CD4-positive, CD25-positive, alpha-beta regulatory T cell (primary cell): ENCODE measurements around the gene POLN. TPM values are rescaled to one million over a fixed set of nuclear protein-coding genes. Genes with fewer than 3 reads are reported as not detected.

Experiments
- ATAC-seq, 2 donors: fragments of 150-1000 bp; cut with Tn5 transposase; one replicate each; pipeline ENCODE4 v1.10.0; 2021; ENCODE audit warnings: low read depth in 2 of 2, moderate number of reproducible peaks in 2 of 2, moderate library complexity in 1 of 2
- DNase-seq, 3 donors: peaks; one replicate each; pipeline versions ENCODE4 v3.0.0 to v3.0.0-alpha.2; 2012 to 2022; ENCODE audit warnings: mixed read lengths in 1 of 3
- H3K27ac ChIP-seq: one replicate; pipeline ENCODE4 v1.7.0; 2013; ENCODE audit warnings: mild to moderate bottlenecking, low read length; ENCODE audit not compliant: insufficient read depth, poor library complexity, severe bottlenecking
- H3K27me3 ChIP-seq: one replicate; pipeline ENCODE4 v1.7.0; 2013; ENCODE audit warnings: low read length; ENCODE audit not compliant: control insufficient read depth, insufficient read depth
- H3K36me3 ChIP-seq: one replicate; pipeline ENCODE4 v1.7.0; 2013; ENCODE audit warnings: mild to moderate bottlenecking, low read length, moderate library complexity; ENCODE audit not compliant: control insufficient read depth, insufficient read depth
- H3K4me1 ChIP-seq: 2 replicates; pipeline ENCODE4 v1.7.0; 2013; ENCODE audit warnings: mild to moderate bottlenecking, low read length; ENCODE audit not compliant: insufficient read depth, control insufficient read depth, poor library complexity, severe bottlenecking
- H3K4me3 ChIP-seq: one replicate; pipeline ENCODE4 v1.7.0; 2013; ENCODE audit warnings: low read depth, mild to moderate bottlenecking, low read length, moderate library complexity
- H3K9me3 ChIP-seq, 2 experiments: 1 replicate in 1 of 2; 2 replicates in 1 of 2; pipeline ENCODE4 v1.7.0; 2013; ENCODE audit warnings: low read length in 2 of 2, mild to moderate bottlenecking in 1 of 2, moderate library complexity in 1 of 2; ENCODE audit not compliant: control insufficient read depth in 2 of 2
- H3K27ac Mint-ChIP-seq, 3 donors: one replicate each; pipeline ENCODE4 v1.8.0; 2020 to 2022; ENCODE audit warnings: mild to moderate bottlenecking in 3 of 3, mixed read lengths in 3 of 3, moderate library complexity in 2 of 3
- H3K27me3 Mint-ChIP-seq: one replicate; pipeline ENCODE4 v1.8.0; 2022; ENCODE audit warnings: mild to moderate bottlenecking, mixed read lengths
- H3K36me3 Mint-ChIP-seq: one replicate; pipeline ENCODE4 v1.8.0; 2020; ENCODE audit warnings: mixed read lengths
- H3K4me1 Mint-ChIP-seq, 4 donors: one replicate each; pipeline ENCODE4 v1.8.0; 2020 to 2022; ENCODE audit warnings: mixed read lengths in 4 of 4, mild to moderate bottlenecking in 1 of 4
- H3K4me3 Mint-ChIP-seq, 4 donors: one replicate each; pipeline ENCODE4 v1.8.0; 2020 to 2022; ENCODE audit warnings: mild to moderate bottlenecking in 4 of 4, mixed read lengths in 4 of 4, moderate library complexity in 3 of 4
- H3K9me3 Mint-ChIP-seq, 7 donors: one replicate each; pipeline ENCODE4 v1.8.0; 2020 to 2022; ENCODE audit warnings: mixed read lengths in 7 of 7, mild to moderate bottlenecking in 3 of 7, moderate library complexity in 2 of 7
- polyA plus RNA-seq, 4 donors: library from polyadenylated mRNA; unstranded; fragments of 300-500 nt; fragmentation: Illumina TruSeq; gene quantifications; one replicate each; pipeline ENCODE4 v1.2.3, GENCODE V29; 2021
- total RNA-seq: library from RNA; stranded (reverse); gene quantifications from one replicate; pipeline ENCODE4 v1.2.3, GENCODE V29; 2022

POLN gene
- total and polyA plus RNA-seq, 5 donors from 2014 or later: 0.46 to 4.9 (median 0.94) TPM

- peak overlapping the region in 1 of 3 donors; percentile 48 for H3K27ac Mint-ChIP-seq
- Histone ChIP-seq H3K9me3 (no peaks in the 10 kb centered on the region), H3K4me3 (no peak overlapping the region), H3K27me3 (no peaks in the 10 kb centered on the region), H3K4me1 (peaks cover 7% of the 10 kb centered on the region), H3K36me3 (no peaks in the 10 kb centered on the region), H3K27ac (no peak overlapping the region)
- H3K9me3 Mint-ChIP-seq: no peaks in the 10 kb centered on the region
- no peaks in the 10 kb centered on the region for H3K27me3 Mint-ChIP-seq
- H3K4me3 Mint-ChIP-seq: no peak overlapping the region
- DNase-seq (no peak), ATAC-seq (no peak)
- no peaks in the 10 kb centered on the region for H3K36me3 Mint-ChIP-seq
- no peaks in the 10 kb centered on the region for H3K4me1 Mint-ChIP-seq
Measured at GRCh38 chr4:2064276-2064991, 177.5 kb downstream of the POLN start.

- Histone ChIP-seq H3K9me3 (no peaks in the 10 kb centered on the region), H3K4me3 (no peak overlapping the region), H3K4me1 (peaks cover 7% of the 10 kb centered on the region), H3K27me3 (no peaks in the 10 kb centered on the region), H3K27ac (no peak overlapping the region), H3K36me3 (no peaks in the 10 kb centered on the region)
- DNase-seq (no peak), ATAC-seq (no peak)
- no peaks in the 10 kb centered on the region for H3K9me3 Mint-ChIP-seq
- H3K4me1 Mint-ChIP-seq: no peaks in the 10 kb centered on the region
- H3K27ac Mint-ChIP-seq: no peak overlapping the region
- no peaks in the 10 kb centered on the region for H3K36me3 Mint-ChIP-seq
- no peaks in the 10 kb centered on the region for H3K27me3 Mint-ChIP-seq
- H3K4me3 Mint-ChIP-seq: no peak overlapping the region
Measured at GRCh38 chr4:2063557-2064275, 178.2 kb downstream of the POLN start.

- Mint-ChIP-seq H3K4me1 (no peaks in the 10 kb centered on the region), H3K4me3 (no peak overlapping the region), H3K27ac (no peak overlapping the region), H3K36me3 (no peaks in the 10 kb centered on the region), H3K9me3 (no peaks in the 10 kb centered on the region), H3K27me3 (peaks cover under 1% of the 10 kb centered on the region)
- Histone ChIP-seq H3K27ac (no peak overlapping the region), H3K27me3 (no peaks in the 10 kb centered on the region), H3K9me3 (no peaks in the 10 kb centered on the region), H3K36me3 (no peaks in the 10 kb centered on the region), H3K4me1 (peaks cover 14% of the 10 kb centered on the region), H3K4me3 (no peak overlapping the region)
- ATAC-seq: no peak
- DNase-seq: no peak
Measured at GRCh38 chr4:2062808-2063524, 179.0 kb downstream of the POLN start.

- Mint-ChIP-seq H3K4me1 (peaks cover 0 to 7% (median 2%) of the 10 kb centered on the region in 4 donors), H3K27me3 (peaks cover 7% of the 10 kb centered on the region), H3K9me3 (no peaks in the 10 kb centered on the region), H3K4me3 (no peak overlapping the region), H3K36me3 (no peaks in the 10 kb centered on the region), H3K27ac (no peak overlapping the region)
- no peak overlapping the region for H3K27ac ChIP-seq
- H3K27me3 ChIP-seq: peaks cover 2% of the 10 kb centered on the region
- peaks cover 14% of the 10 kb centered on the region for H3K4me1 ChIP-seq
- no peak overlapping the region for H3K4me3 ChIP-seq
- H3K9me3 ChIP-seq: no peaks in the 10 kb centered on the region
- no peaks in the 10 kb centered on the region for H3K36me3 ChIP-seq
- no peak for DNase-seq
- ATAC-seq: no peak
Measured at GRCh38 chr4:2062168-2062807, 179.6 kb downstream of the POLN start.

- Histone ChIP-seq H3K27ac (no peak overlapping the region), H3K36me3 (no peaks in the 10 kb centered on the region), H3K4me1 (peaks cover 14% of the 10 kb centered on the region), H3K9me3 (no peaks in the 10 kb centered on the region), H3K27me3 (peaks cover 4% of the 10 kb centered on the region), H3K4me3 (no peak overlapping the region)
- no peaks in the 10 kb centered on the region for H3K9me3 Mint-ChIP-seq
- no peaks in the 10 kb centered on the region for H3K36me3 Mint-ChIP-seq
- H3K27me3 Mint-ChIP-seq: peaks cover 16% of the 10 kb centered on the region
- peaks cover 0 to 7% (median 2%) of the 10 kb centered on the region in 4 donors for H3K4me1 Mint-ChIP-seq
- ATAC-seq: no peak
- peak overlapping the region in 1 of 4 donors; percentile 54 for H3K4me3 Mint-ChIP-seq
- DNase-seq: no peak
- no peak overlapping the region for H3K27ac Mint-ChIP-seq
Measured at GRCh38 chr4:2061186-2062131, 180.5 kb downstream of the POLN start.

GRCh38 chr4:2060611-2061185 lies 181.2 kb downstream of the POLN start:
- Histone ChIP-seq H3K36me3 (no peaks in the 10 kb centered on the region), H3K4me1 (peaks cover 14% of the 10 kb centered on the region), H3K27ac (no peak overlapping the region), H3K4me3 (no peak overlapping the region), H3K9me3 (no peaks in the 10 kb centered on the region), H3K27me3 (peaks cover 6% of the 10 kb centered on the region)
- Mint-ChIP-seq H3K27ac (no peak overlapping the region), H3K4me3 (no peak overlapping the region), H3K27me3 (peaks cover 23% of the 10 kb centered on the region), H3K36me3 (no peaks in the 10 kb centered on the region), H3K9me3 (peaks cover 0 to under 1% (median 0%) of the 10 kb centered on the region in 7 donors), H3K4me1 (peaks cover 0 to 7% (median 2%) of the 10 kb centered on the region in 4 donors)
- ATAC-seq: no peak
- no peak for DNase-seq
